Osteoblast (primary cell): ENCODE data around the gene CBY2. TPM values are rescaled to one million over a fixed set of nuclear protein-coding genes. Genes with fewer than 3 reads are reported as not detected.

Source experiments
- DNase-seq: peaks from one replicate; pipeline ENCODE4 v3.0.0; 2011; ENCODE audit warnings: low spot score, mixed read lengths; ENCODE audit not compliant: insufficient read length; ENCODE audit errors: missing footprints
- H2AFZ ChIP-seq: 2 replicates; pipeline ENCODE4 v1.6.0; 2011; ENCODE audit warnings: mild to moderate bottlenecking, low read length
- H3K27ac ChIP-seq: 2 replicates; pipeline ENCODE4 v1.5.1; 2011; ENCODE audit warnings: mild to moderate bottlenecking, low read depth, low read length, moderate library complexity
- H3K27me3 ChIP-seq: 2 replicates; pipeline ENCODE4 v1.6.0; 2012; ENCODE audit warnings: mild to moderate bottlenecking, control low read depth, inconsistent platforms, low read length, moderate library complexity; ENCODE audit not compliant: insufficient read depth
- H3K36me3 ChIP-seq: 2 replicates; pipeline ENCODE4 v1.5.1; 2011; ENCODE audit warnings: mild to moderate bottlenecking, low read length, control low read depth, moderate library complexity; ENCODE audit not compliant: insufficient read depth
- H3K4me1 ChIP-seq: 2 replicates; pipeline ENCODE4 v1.5.1; 2011; ENCODE audit warnings: mild to moderate bottlenecking, low read length, control low read depth, moderate library complexity; ENCODE audit not compliant: insufficient read depth
- H3K4me2 ChIP-seq: 2 replicates; pipeline ENCODE4 v1.6.0; 2011; ENCODE audit warnings: mild to moderate bottlenecking, low read length; ENCODE audit not compliant: insufficient read depth
- H3K4me3 ChIP-seq: fragments of 200-600 bp; sonication (generic); 3 replicates; pipeline ENCODE4 v1.5.1; 2012; ENCODE audit warnings: mild to moderate bottlenecking, low read length, inconsistent platforms; ENCODE audit not compliant: insufficient read depth
- H3K79me2 ChIP-seq: 2 replicates; pipeline ENCODE4 v1.6.0; 2012; ENCODE audit warnings: mild to moderate bottlenecking, low read length, control low read depth, inconsistent platforms; ENCODE audit not compliant: insufficient read depth
- H3K9me3 ChIP-seq: 2 replicates; pipeline ENCODE4 v1.5.1; 2011; ENCODE audit warnings: low read depth, low read length, control low read depth
- H4K20me1 ChIP-seq: 2 replicates; pipeline ENCODE4 v1.6.0; 2012; ENCODE audit warnings: mild to moderate bottlenecking, low read length, control low read depth; ENCODE audit not compliant: insufficient read depth
- CTCF ChIP-seq: IDR thresholded peaks from 2 replicates; pipeline ENCODE4 v1.5.1; 2011; ENCODE audit warnings: mild to moderate bottlenecking, low read depth, low read length, moderate library complexity; ENCODE audit errors: extremely low read depth
- total RNA-seq: library from RNA; depleted of rRNA; stranded (reverse); fragments of >200 nt; gene quantifications from 2 replicates; pipeline ENCODE4 v1.2.3, GENCODE V29; 2012

The CBY2 gene
- total RNA-seq, 1 donor: not detected

DNA sequence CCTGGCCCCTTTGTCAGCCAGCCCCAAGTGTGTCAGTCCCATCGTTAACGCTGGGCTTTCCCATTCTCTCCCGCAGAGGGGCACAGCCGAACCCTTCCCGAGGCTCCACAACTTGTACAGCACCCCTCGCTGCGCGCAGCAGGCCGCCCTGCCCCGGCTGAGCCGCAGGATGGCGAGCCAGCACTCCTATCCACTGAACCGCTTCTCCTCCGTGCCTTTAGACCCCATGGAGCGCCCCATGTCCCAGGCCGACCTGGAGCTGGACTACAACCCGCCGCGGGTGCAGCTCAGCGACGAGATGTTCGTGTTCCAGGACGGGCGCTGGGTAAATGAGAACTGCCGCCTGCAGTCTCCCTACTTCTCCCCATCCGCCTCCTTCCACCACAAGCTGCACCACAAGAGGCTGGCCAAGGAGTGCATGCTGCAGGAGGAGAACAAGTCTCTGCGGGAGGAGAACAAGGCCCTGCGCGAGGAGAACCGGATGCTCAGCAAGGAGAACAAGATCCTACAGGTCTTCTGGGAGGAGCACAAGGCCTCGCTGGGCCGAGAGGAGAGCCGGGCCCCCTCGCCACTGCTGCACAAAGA lies 11.1 kb downstream of the CBY2 start:
- no peaks in the 10 kb centered on the region for H3K79me2 ChIP-seq
- H3K4me1 ChIP-seq: no peaks in the 10 kb centered on the region
- H4K20me1 ChIP-seq: no peaks in the 10 kb centered on the region
- no peak overlapping the region for H3K27ac ChIP-seq
- H3K27me3 ChIP-seq: peaks cover 28% of the 10 kb centered on the region
- H3K4me3 ChIP-seq: no peak overlapping the region
- H3K36me3 ChIP-seq: no peaks in the 10 kb centered on the region
- no peaks in the 10 kb centered on the region for H3K9me3 ChIP-seq
- no peak overlapping the region for H3K4me2 ChIP-seq
- no peak for DNase-seq
- H2AFZ ChIP-seq: no peak overlapping the region
- TF ChIP-seq CTCF: no peak

- no peak overlapping the region for H2AFZ ChIP-seq
- no peaks in the 10 kb centered on the region for H3K36me3 ChIP-seq
- H3K4me2 ChIP-seq: no peak overlapping the region
- H3K79me2 ChIP-seq: no peaks in the 10 kb centered on the region
- no peak overlapping the region for H3K27ac ChIP-seq
- no peaks in the 10 kb centered on the region for H3K9me3 ChIP-seq
- no peak for TF ChIP-seq CTCF
- no peaks in the 10 kb centered on the region for H4K20me1 ChIP-seq
- peaks cover 27% of the 10 kb centered on the region for H3K27me3 ChIP-seq
- H3K4me3 ChIP-seq: no peak overlapping the region
- no peaks in the 10 kb centered on the region for H3K4me1 ChIP-seq
- no peak for DNase-seq
Measured at GRCh38 chr13:45713721-45714120, 11.6 kb downstream of the CBY2 start.

GRCh38 chr13:45714170-45714569 lies 12.1 kb downstream of the CBY2 start:
- Histone ChIP-seq H3K4me2 (no peak overlapping the region), H3K4me3 (no peak overlapping the region), H3K79me2 (no peaks in the 10 kb centered on the region), H3K9me3 (no peaks in the 10 kb centered on the region), H3K36me3 (no peaks in the 10 kb centered on the region), H4K20me1 (no peaks in the 10 kb centered on the region), H3K4me1 (peaks cover 3% of the 10 kb centered on the region), H3K27me3 (peaks cover 23% of the 10 kb centered on the region), H2AFZ (no peak overlapping the region), H3K27ac (no peak overlapping the region)
- TF ChIP-seq CTCF: no peak
- no peak for DNase-seq

DNA sequence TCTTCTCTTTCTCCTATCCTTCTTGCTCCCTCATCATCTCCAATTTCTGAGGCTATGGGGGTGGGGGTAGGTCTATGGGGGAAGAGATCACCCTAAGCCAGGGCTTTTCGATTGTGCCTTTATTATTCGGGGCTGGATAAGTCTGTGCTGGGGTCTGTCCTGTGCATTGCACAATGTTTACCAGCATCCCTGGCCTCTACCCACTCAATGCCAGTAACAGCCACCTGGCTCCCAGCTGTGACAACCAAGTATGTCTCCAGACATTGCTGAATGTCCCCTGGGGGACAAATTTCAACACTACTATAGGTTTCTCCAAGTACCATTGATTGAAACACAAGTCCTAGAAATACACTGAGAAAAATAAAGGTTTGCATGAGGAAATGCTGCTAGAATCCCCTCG lies 13.2 kb downstream of the CBY2 start:
- H3K9me3 ChIP-seq: no peaks in the 10 kb centered on the region
- H4K20me1 ChIP-seq: no peaks in the 10 kb centered on the region
- DNase-seq: no peak
- no peak overlapping the region for H3K4me3 ChIP-seq
- no peaks in the 10 kb centered on the region for H3K36me3 ChIP-seq
- H2AFZ ChIP-seq: no peak overlapping the region
- peaks cover 3% of the 10 kb centered on the region for H3K4me1 ChIP-seq
- H3K4me2 ChIP-seq: no peak overlapping the region
- H3K79me2 ChIP-seq: no peaks in the 10 kb centered on the region
- H3K27me3 ChIP-seq: peaks cover 25% of the 10 kb centered on the region
- no peak overlapping the region for H3K27ac ChIP-seq
- no peak for TF ChIP-seq CTCF
